Stimulated activated naive CD8-positive, alpha-beta T cell treated with anti-CD3 and anti-CD28 coated beads, Interleukin-15, Interleukin-2, amounts not matched to agents 100 ng/mL and 50 ng/mL, for 24 hours (primary cell): Measurements from ENCODE around the gene GHRH.
A peak's percentile ranks its signal among the peaks of the same experiment; 100 is the strongest.

ENCODE experiments used
- H3K27ac Mint-ChIP-seq: one replicate; pipeline ENCODE4 v1.8.0; 2021; ENCODE audit warnings: mild to moderate bottlenecking, mixed read lengths
- H3K27me3 Mint-ChIP-seq: one replicate; pipeline ENCODE4 v1.8.0; 2021; ENCODE audit warnings: mixed read lengths
- H3K36me3 Mint-ChIP-seq: one replicate; pipeline ENCODE4 v1.8.0; 2021; ENCODE audit warnings: low read depth, mixed read lengths
- H3K4me1 Mint-ChIP-seq: one replicate; pipeline ENCODE4 v1.8.0; 2021; ENCODE audit warnings: low read depth, mixed read lengths
- H3K4me3 Mint-ChIP-seq: one replicate; pipeline ENCODE4 v1.8.0; 2021; ENCODE audit warnings: mild to moderate bottlenecking, mixed read lengths
- H3K9me3 Mint-ChIP-seq: one replicate; pipeline ENCODE4 v1.8.0; 2021; ENCODE audit warnings: mixed read lengths

The GHRH gene

GRCh38 chr20:37261714-37262113 lies at the start of gene GHRH:
Gene GHRH (minus strand): TSS chr20:37261814. CDS start chr20:37256889, 4,925 bp downstream.
- Mint-ChIP-seq H3K4me3 (no peak within 1 kb of the TSS), H3K9me3 (no peaks in the 10 kb centered on the region), H3K36me3 (no peaks in the 10 kb centered on the region), H3K27me3 (peaks cover 15% of the 10 kb centered on the region), H3K27ac (no peak within 1 kb of the TSS), H3K4me1 (no peaks in the 10 kb centered on the region)

GRCh38 chr20:37310951-37311350 lies 49.3 kb upstream of the GHRH start:
- Mint-ChIP-seq H3K27me3 (no peaks in the 10 kb centered on the region), H3K4me3 (no peak overlapping the region), H3K36me3 (peaks cover 33% of the 10 kb centered on the region), H3K27ac (no peak overlapping the region), H3K9me3 (no peaks in the 10 kb centered on the region), H3K4me1 (peaks cover 31% of the 10 kb centered on the region)

GRCh38 chr20:37309936-37310590 lies 48.4 kb upstream of the GHRH start:
- Mint-ChIP-seq H3K9me3 (no peaks in the 10 kb centered on the region), H3K27me3 (no peaks in the 10 kb centered on the region), H3K36me3 (peaks cover 38% of the 10 kb centered on the region), H3K27ac (no peak overlapping the region), H3K4me1 (peaks cover 22% of the 10 kb centered on the region), H3K4me3 (no peak overlapping the region)

GRCh38 chr20:37309290-37309689 lies 47.7 kb upstream of the GHRH start:
- H3K36me3 Mint-ChIP-seq = peaks cover 42% of the 10 kb centered on the region
- no peak overlapping the region for H3K4me3 Mint-ChIP-seq
- H3K27me3 Mint-ChIP-seq = no peaks in the 10 kb centered on the region
- H3K9me3 Mint-ChIP-seq = no peaks in the 10 kb centered on the region
- H3K4me1 Mint-ChIP-seq = peaks cover 15% of the 10 kb centered on the region
- H3K27ac Mint-ChIP-seq = no peak overlapping the region

- peaks cover 48% of the 10 kb centered on the region for H3K36me3 Mint-ChIP-seq
These were observed 46.8 kb upstream of the GHRH start for GRCh38 chr20:37308086-37309050.

GRCh38 chr20:37305839-37306238 lies 44.2 kb upstream of the GHRH start:
- Mint-ChIP-seq H3K4me3 (no peak overlapping the region), H3K4me1 (peaks cover 5% of the 10 kb centered on the region), H3K27ac (no peak overlapping the region), H3K36me3 (peaks cover 58% of the 10 kb centered on the region), H3K27me3 (no peaks in the 10 kb centered on the region), H3K9me3 (no peaks in the 10 kb centered on the region)

More at GRCh38 chr20:37308086-37309050, 46.8 kb upstream of the GHRH start:
- H3K9me3 Mint-ChIP-seq = no peaks in the 10 kb centered on the region
- H3K27me3 Mint-ChIP-seq = no peaks in the 10 kb centered on the region
- H3K4me3 Mint-ChIP-seq = no peak overlapping the region
- peak overlapping the region; percentile 22 for H3K27ac Mint-ChIP-seq
- peaks cover 8% of the 10 kb centered on the region for H3K4me1 Mint-ChIP-seq

- Mint-ChIP-seq H3K27ac (no peak overlapping the region), H3K27me3 (no peaks in the 10 kb centered on the region), H3K9me3 (no peaks in the 10 kb centered on the region), H3K36me3 (peaks cover 59% of the 10 kb centered on the region), H3K4me3 (no peak overlapping the region), H3K4me1 (peaks cover 5% of the 10 kb centered on the region)
These were observed 43.5 kb upstream of the GHRH start for GRCh38 chr20:37305079-37305478.

GRCh38 chr20:37303637-37304036 lies 42.0 kb upstream of the GHRH start:
- H3K27ac Mint-ChIP-seq = no peak overlapping the region
- H3K4me1 Mint-ChIP-seq = peaks cover 3% of the 10 kb centered on the region
- H3K4me3 Mint-ChIP-seq = no peak overlapping the region
- H3K27me3 Mint-ChIP-seq = no peaks in the 10 kb centered on the region
- peaks cover 57% of the 10 kb centered on the region for H3K36me3 Mint-ChIP-seq
- H3K9me3 Mint-ChIP-seq = no peaks in the 10 kb centered on the region

- Mint-ChIP-seq H3K9me3 (no peaks in the 10 kb centered on the region), H3K4me3 (no peak overlapping the region), H3K27ac (no peak overlapping the region), H3K4me1 (peaks cover 3% of the 10 kb centered on the region), H3K36me3 (peaks cover 55% of the 10 kb centered on the region), H3K27me3 (no peaks in the 10 kb centered on the region)
These were observed 41.4 kb upstream of the GHRH start for GRCh38 chr20:37302981-37303380.

GRCh38 chr20:37301558-37301957 lies 39.9 kb upstream of the GHRH start:
- H3K27ac Mint-ChIP-seq = no peak overlapping the region
- peaks cover 54% of the 10 kb centered on the region for H3K36me3 Mint-ChIP-seq
- H3K4me3 Mint-ChIP-seq = no peak overlapping the region
- no peaks in the 10 kb centered on the region for H3K27me3 Mint-ChIP-seq
- H3K4me1 Mint-ChIP-seq = peaks cover 6% of the 10 kb centered on the region
- no peaks in the 10 kb centered on the region for H3K9me3 Mint-ChIP-seq

GRCh38 chr20:37301120-37301519 lies 39.5 kb upstream of the GHRH start:
- H3K4me3 Mint-ChIP-seq = no peak overlapping the region
- peaks cover 49% of the 10 kb centered on the region for H3K36me3 Mint-ChIP-seq
- H3K9me3 Mint-ChIP-seq = no peaks in the 10 kb centered on the region
- no peak overlapping the region for H3K27ac Mint-ChIP-seq
- H3K27me3 Mint-ChIP-seq = no peaks in the 10 kb centered on the region
- peaks cover 11% of the 10 kb centered on the region for H3K4me1 Mint-ChIP-seq

GRCh38 chr20:37299718-37300528 lies 38.3 kb upstream of the GHRH start:
- H3K27ac Mint-ChIP-seq = peak overlapping the region; percentile 32
- H3K27me3 Mint-ChIP-seq = no peaks in the 10 kb centered on the region
- no peak overlapping the region for H3K4me3 Mint-ChIP-seq
- peaks cover 46% of the 10 kb centered on the region for H3K36me3 Mint-ChIP-seq
- no peaks in the 10 kb centered on the region for H3K9me3 Mint-ChIP-seq
- peaks cover 23% of the 10 kb centered on the region for H3K4me1 Mint-ChIP-seq

GRCh38 chr20:37298190-37298939 lies 36.8 kb upstream of the GHRH start:
- H3K9me3 Mint-ChIP-seq = no peaks in the 10 kb centered on the region
- H3K4me1 Mint-ChIP-seq = peaks cover 38% of the 10 kb centered on the region
- H3K27me3 Mint-ChIP-seq = no peaks in the 10 kb centered on the region
- H3K4me3 Mint-ChIP-seq = no peak overlapping the region
- H3K36me3 Mint-ChIP-seq = peaks cover 49% of the 10 kb centered on the region
- no peak overlapping the region for H3K27ac Mint-ChIP-seq

GRCh38 chr20:37297066-37297736 lies 35.6 kb upstream of the GHRH start:
- H3K36me3 Mint-ChIP-seq = peaks cover 47% of the 10 kb centered on the region
- H3K4me1 Mint-ChIP-seq = peaks cover 44% of the 10 kb centered on the region
- no peak overlapping the region for H3K4me3 Mint-ChIP-seq
- H3K27me3 Mint-ChIP-seq = no peaks in the 10 kb centered on the region
- no peaks in the 10 kb centered on the region for H3K9me3 Mint-ChIP-seq
- H3K27ac Mint-ChIP-seq = no peak overlapping the region
